HFFc6 (cell line): ENCODE measurements around the gene ROBO1. TPM values are rescaled to one million over a fixed set of nuclear protein-coding genes. Genes with fewer than 3 reads are reported as not detected.

Source experiments
- DNase-seq: peaks from one replicate; pipeline ENCODE4 v3.0.0-alpha.2; 2018
- H3K27ac Mint-ChIP-seq: 2 replicates; pipeline ENCODE4 v1.8.0; 2020; ENCODE audit warnings: mild to moderate bottlenecking, mixed read lengths
- H3K27me3 Mint-ChIP-seq: 2 replicates; pipeline ENCODE4 v1.8.0; 2021; ENCODE audit warnings: mild to moderate bottlenecking, moderate library complexity, mixed read lengths; ENCODE audit not compliant: insufficient read depth
- H3K36me3 Mint-ChIP-seq: 2 replicates; pipeline ENCODE4 v1.8.0; 2021; ENCODE audit warnings: low read depth, mixed read lengths
- H3K4me1 Mint-ChIP-seq: 2 replicates; pipeline ENCODE4 v1.8.0; 2020; ENCODE audit warnings: low read depth, mixed read lengths
- H3K4me3 Mint-ChIP-seq: 2 replicates; pipeline ENCODE4 v1.8.0; 2020; ENCODE audit warnings: mild to moderate bottlenecking, moderate library complexity, mixed read lengths
- H3K9me3 Mint-ChIP-seq: 2 replicates; pipeline ENCODE4 v1.8.0; 2020; ENCODE audit warnings: mild to moderate bottlenecking, mixed read lengths
- total RNA-seq, 6 experiments: library from RNA; stranded (reverse); fragmentation: NEBNext Ultra II Directional; extraction: Animal tissue kit (Norgen Biotek cat#: 25700); gene quantifications; 2 replicates in 1 of 6; 3 replicates in 5 of 6; pipeline ENCODE4 v1.2.3, GENCODE V29; 2021
- TF ChIP-seq, protein P1 (sequence below): fragments of 200-600 bp; sonication (generic); IDR thresholded peaks from 2 replicates; pipeline ENCODE4 v1.5.0; 2021; ENCODE audit warnings: antibody characterized with exemption, mild to moderate bottlenecking

The ROBO1 gene
- total RNA-seq, 6 experiments from 2014 or later, result 38.7 to 51.3 (median 41.7) TPM

DNA sequence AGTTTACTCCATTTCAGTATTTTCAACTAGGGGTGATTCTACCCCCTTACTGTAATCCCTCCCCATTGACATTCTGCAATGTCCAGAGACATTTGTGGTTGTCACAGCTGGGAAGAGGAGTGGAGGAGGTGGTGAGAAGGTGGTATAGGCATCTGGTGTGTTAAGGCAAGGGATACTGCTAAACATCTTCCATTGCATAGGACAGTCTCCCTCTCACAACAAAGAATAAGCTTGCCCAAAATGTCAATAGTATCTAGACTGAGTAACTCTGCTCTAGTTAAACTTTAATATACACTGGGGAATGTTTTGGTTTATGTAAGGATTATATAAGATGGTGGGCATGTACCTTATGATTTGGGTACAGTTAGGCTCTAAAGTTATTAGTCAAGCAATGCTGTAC lies 737.6 kb downstream of the ROBO1 start:
- H3K27me3 Mint-ChIP-seq, result no peaks in the 10 kb centered on the region
- H3K4me3 Mint-ChIP-seq, result no peak overlapping the region
- no peaks in the 10 kb centered on the region for H3K36me3 Mint-ChIP-seq
- no peak for DNase-seq
- H3K4me1 Mint-ChIP-seq, result peaks cover 18% of the 10 kb centered on the region
- no peaks in the 10 kb centered on the region for H3K9me3 Mint-ChIP-seq
- no peak overlapping the region for H3K27ac Mint-ChIP-seq
- TF ChIP-seq, protein P1, sequence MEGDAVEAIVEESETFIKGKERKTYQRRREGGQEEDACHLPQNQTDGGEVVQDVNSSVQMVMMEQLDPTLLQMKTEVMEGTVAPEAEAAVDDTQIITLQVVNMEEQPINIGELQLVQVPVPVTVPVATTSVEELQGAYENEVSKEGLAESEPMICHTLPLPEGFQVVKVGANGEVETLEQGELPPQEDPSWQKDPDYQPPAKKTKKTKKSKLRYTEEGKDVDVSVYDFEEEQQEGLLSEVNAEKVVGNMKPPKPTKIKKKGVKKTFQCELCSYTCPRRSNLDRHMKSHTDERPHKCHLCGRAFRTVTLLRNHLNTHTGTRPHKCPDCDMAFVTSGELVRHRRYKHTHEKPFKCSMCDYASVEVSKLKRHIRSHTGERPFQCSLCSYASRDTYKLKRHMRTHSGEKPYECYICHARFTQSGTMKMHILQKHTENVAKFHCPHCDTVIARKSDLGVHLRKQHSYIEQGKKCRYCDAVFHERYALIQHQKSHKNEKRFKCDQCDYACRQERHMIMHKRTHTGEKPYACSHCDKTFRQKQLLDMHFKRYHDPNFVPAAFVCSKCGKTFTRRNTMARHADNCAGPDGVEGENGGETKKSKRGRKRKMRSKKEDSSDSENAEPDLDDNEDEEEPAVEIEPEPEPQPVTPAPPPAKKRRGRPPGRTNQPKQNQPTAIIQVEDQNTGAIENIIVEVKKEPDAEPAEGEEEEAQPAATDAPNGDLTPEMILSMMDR, result no peak

DNA sequence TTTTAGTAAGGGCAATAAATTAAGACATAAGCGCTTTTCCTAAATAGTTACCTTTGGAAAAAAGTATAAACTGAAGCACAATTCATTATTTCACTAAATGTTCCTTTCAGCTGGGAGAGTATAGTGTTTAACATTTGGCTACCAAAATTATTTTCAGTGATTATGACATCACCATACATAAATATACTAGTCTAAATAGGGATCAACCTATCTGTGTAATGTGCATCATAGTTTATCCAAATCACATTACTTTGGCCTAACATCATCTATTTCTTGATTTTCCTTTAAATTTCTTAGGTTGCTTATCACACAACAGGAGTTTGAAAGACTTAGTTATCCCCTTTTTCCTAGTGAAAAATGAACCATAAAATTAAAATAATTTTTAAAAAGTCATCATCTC lies 738.9 kb downstream of the ROBO1 start:
- Mint-ChIP-seq H3K36me3 (no peaks in the 10 kb centered on the region), H3K9me3 (no peaks in the 10 kb centered on the region), H3K27me3 (no peaks in the 10 kb centered on the region), H3K27ac (no peak overlapping the region), H3K4me3 (no peak overlapping the region), H3K4me1 (peaks cover 15% of the 10 kb centered on the region)
- TF ChIP-seq, protein P1, result no peak
- DNase-seq, result no peak

DNA sequence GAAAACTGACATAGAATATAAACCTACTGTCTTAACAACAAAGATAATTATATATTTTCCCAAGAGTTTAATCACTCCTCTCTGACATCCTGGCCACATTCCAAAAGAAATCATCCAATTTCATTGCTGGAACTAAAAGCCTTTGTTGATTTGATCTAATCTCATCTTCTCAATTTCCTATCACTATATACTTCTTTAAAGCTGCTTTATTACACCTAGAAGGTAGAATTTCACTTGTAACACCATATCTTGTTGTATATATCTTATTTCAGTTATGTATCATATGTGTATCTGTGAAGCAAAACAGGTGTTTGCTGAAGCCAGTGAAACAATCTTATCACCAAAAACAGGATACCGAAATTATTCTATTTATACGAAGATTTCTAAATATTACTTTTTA lies 740.2 kb downstream of the ROBO1 start:
- Mint-ChIP-seq H3K36me3 (no peaks in the 10 kb centered on the region), H3K9me3 (no peaks in the 10 kb centered on the region), H3K4me1 (peaks cover 1% of the 10 kb centered on the region), H3K4me3 (no peak overlapping the region), H3K27me3 (no peaks in the 10 kb centered on the region), H3K27ac (no peak overlapping the region)
- TF ChIP-seq, protein P1, result no peak
- no peak for DNase-seq

DNA sequence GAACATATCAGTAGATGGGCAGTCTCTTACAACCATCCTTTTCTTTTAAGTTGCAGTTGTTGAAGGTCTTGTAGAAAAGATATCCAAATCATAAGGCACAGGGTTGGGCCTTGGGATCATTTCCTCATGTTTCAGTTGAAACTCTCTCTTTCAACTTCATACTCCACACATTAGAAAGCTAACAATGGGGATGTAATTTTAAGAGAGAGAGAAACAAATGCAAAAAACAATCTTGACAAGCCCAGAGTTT lies 747.9 kb downstream of the ROBO1 start:
- no peak for DNase-seq
- Mint-ChIP-seq H3K27ac (no peak overlapping the region), H3K36me3 (no peaks in the 10 kb centered on the region)

DNA sequence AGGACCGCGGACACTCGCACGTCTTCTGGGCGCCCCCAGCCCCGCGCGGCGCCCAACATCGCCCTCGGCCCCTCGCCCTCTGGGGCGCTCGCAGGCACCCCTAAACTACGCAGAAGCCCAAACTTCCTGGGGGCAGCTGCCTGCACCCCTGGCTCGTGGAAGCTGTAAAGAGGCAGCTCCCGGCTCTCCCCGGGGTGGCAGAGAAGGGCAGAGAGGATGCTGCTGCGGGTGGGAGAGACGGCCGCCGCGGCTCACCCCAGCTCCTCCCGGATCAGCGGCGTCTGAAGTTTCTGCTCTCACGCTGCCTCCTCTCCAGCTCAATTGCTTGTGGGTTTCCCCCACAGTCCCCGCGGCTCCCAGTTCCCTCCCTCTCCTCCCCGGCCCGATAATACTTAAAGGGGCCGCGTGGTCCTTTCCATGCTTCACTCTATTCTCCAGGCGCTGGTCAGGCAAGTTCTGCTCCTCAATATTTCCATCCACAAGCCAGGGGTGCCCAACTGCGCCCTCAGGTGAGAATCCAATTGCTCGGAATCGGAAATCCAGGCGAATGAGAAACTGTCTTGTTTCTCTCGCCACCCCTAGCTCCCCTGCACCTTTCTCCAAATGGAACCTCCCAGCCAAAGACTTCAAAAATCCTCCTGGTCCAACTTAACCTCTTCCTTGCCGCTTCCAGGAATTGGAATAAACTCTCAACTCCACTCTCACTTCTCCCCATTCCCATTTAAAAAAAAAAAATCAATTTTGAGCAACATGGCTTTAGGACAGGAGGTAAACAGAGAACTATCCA lies 748.5 kb downstream of the ROBO1 start:
- no peaks in the 10 kb centered on the region for H3K9me3 Mint-ChIP-seq
- TF ChIP-seq, protein P1, result no peak

More for the DNA sequence above, 747.9 kb downstream of the ROBO1 start:
- Mint-ChIP-seq H3K4me3 (no peak overlapping the region), H3K27me3 (peaks cover 3% of the 10 kb centered on the region; the same call in 1 of the 2 replicates), H3K9me3 (no peaks in the 10 kb centered on the region), H3K4me1 (peaks cover 13% of the 10 kb centered on the region)
- TF ChIP-seq, protein P1, result no peak

More for the DNA sequence above, 748.5 kb downstream of the ROBO1 start:
- Mint-ChIP-seq H3K27ac (no peak overlapping the region), H3K4me1 (peaks cover 13% of the 10 kb centered on the region), H3K27me3 (peaks cover 3% of the 10 kb centered on the region; the same call in 1 of the 2 replicates), H3K4me3 (no peak overlapping the region), H3K36me3 (no peaks in the 10 kb centered on the region)
- DNase-seq, result peak; percentile 85
